Measurements from ENCODE around the gene CEP162. TPM values are rescaled to one million over a fixed set of nuclear protein-coding genes. Genes with fewer than 3 reads are reported as not detected.
"Not testable (repeated sequence)": the region's sequence is repeated elsewhere in the genome, so short reads cannot be mapped to it uniquely, and the experiment has no call there.

The CEP162 gene
- total and polyA plus RNA-seq, 2 of the 8 experiments (the other 6 are each of a cell fraction or from before 2014, with no cell fraction given): 1.3 to 10.6 TPM

GRCh38 chr6:84191802-84192201 is 35.6 kb downstream of the CEP162 start:
- Histone ChIP-seq H2BK120ac (replicated peaks; ENCODE audit: low read depth, low read length) (no peak overlapping the region), H2BK12ac (ENCODE audit: low read depth, low read length) (no peak overlapping the region), H4K91ac (replicated peaks; ENCODE audit: insufficient read length, low read length) (no peak overlapping the region), H3K9me3 (ENCODE audit: insufficient read depth in 2 of 2, low read depth in 1 of 2, low read length in 1 of 2) (no peaks in the 10 kb centered on the region), H3K56ac (replicated peaks; ENCODE audit: insufficient read length, low read depth, low read length) (no peak overlapping the region), H3K4me2 (ENCODE audit: insufficient read depth in 1 of 2, low read depth in 2 of 2, low read length in 2 of 2) (no peak overlapping the region), H3K18ac (ENCODE audit: extremely low read depth, low read length) (no peak overlapping the region), H3K4ac (replicated peaks; ENCODE audit: insufficient read length, low read depth, low read length) (no peak overlapping the region), H3K23me2 (ENCODE audit: low read depth, low read length) (no peaks in the 10 kb centered on the region), H3K4me1 (replicated peaks in 1 of 4; ENCODE audit: control insufficient read depth in 3 of 4, insufficient read depth in 4 of 4, low read length in 3 of 4) (no peaks in the 10 kb centered on the region), H3K9ac (replicated peaks in 1 of 4; ENCODE audit: extremely low read depth in 1 of 4, low read depth in 3 of 4, low read length in 3 of 4) (no peak overlapping the region), H3K4me3 (ENCODE audit: extremely low read depth in 1 of 4, insufficient read depth in 2 of 4, low read depth in 3 of 4, low read length in 4 of 4) (no peak overlapping the region), H4K20me1 (replicated peaks in 1 of 2; ENCODE audit: control insufficient read depth in 1 of 2, insufficient read depth in 2 of 2, low read length in 2 of 2) (peaks cover 0 to 2% of the 10 kb centered on the region in 2 experiments), H3K14ac (ENCODE audit: insufficient read length) (no peak overlapping the region), H2BK5ac (ENCODE audit: low read depth, low read length) (no peak overlapping the region), H2BK20ac (ENCODE audit: low read length) (no peak overlapping the region), H4K5ac (ENCODE audit: insufficient read length, low read depth, low read length) (no peak overlapping the region), H3K27me3 (replicated peaks in 1 of 4; ENCODE audit: control insufficient read depth in 3 of 4, extremely low read depth in 1 of 4, insufficient read depth in 3 of 4, low read length in 3 of 4) (no peaks in the 10 kb centered on the region), H4K8ac (ENCODE audit: extremely low read depth, insufficient read depth, low read length) (no peak overlapping the region), H2AK5ac (ENCODE audit: low read depth, low read length) (no peak overlapping the region), H2BK15ac (ENCODE audit: low read length) (no peak overlapping the region), H3K79me2 (ENCODE audit: control insufficient read depth in 1 of 2, insufficient read depth in 2 of 2, low read length in 2 of 2) (no peaks in the 10 kb centered on the region), H2AFZ (ENCODE audit: low read length) (no peak overlapping the region), H3K79me1 (ENCODE audit: low read depth, low read length) (no peaks in the 10 kb centered on the region), H3K27ac (ENCODE audit: low read depth, low read length) (no peak overlapping the region), H3K36me3 (ENCODE audit: control insufficient read depth in 2 of 4, insufficient read depth in 4 of 4, low read length in 3 of 4) (peaks cover 3 to 28% (median 15%) of the 10 kb centered on the region in 4 experiments; a peak in 6 of 8 replicates), H3K23ac (ENCODE audit: insufficient read length) (no peak overlapping the region)
- ChIA-PET CTCF (ENCODE audit: partially characterized antibody) (no interaction called here), POLR2A (ENCODE audit: partially characterized antibody) (no interaction called here)
- WGBS, 2 experiments (ENCODE audit: extremely low coverage in 1 of 2, insufficient coverage in 1 of 2, insufficient read length in 1 of 2, insufficient replicate concordance in 2 of 2, low coverage in 1 of 2, low lambda C conversion rate in 2 of 2, missing lambda C conversion rate in 1 of 2): 89% methylated on average over 2 of the region's 2 CpGs; no CpG with 5 or more reads in 1 of the 2 experiments
- no peak for TF ChIP-seq RAD21 (IDR thresholded peaks at IDR 0.05 in 1 of 2, conservative IDR thresholded peaks at IDR 0.05 in 1 of 2; ENCODE audit: low read depth in 2 of 2, low read length in 2 of 2)
- no peak for DNase-seq (ENCODE audit: low read depth in 1 of 2, low spot score in 2 of 2)
- FAIRE-seq: no peak

DNA sequence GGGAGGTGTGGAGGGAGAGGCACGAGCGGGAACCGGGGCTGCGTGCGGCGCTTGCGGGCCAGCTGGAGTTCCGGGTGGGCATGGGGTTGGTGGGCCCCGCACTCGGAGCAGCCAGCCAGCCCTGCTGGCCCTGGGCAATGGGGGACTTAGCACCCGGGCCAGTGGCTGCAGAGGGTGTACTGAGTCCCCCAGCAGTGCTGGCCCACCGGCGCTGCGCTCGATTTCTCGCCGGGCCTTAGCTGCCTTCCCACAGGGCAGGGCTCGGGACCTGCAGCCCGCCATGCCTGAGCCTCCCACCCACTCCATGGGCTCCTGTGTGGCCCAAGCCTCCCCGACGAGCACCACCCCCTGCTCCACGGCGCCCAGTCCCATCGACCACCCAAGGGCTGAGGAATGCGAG is 38.1 kb downstream of the CEP162 start:
- H3K4me2 ChIP-seq (ENCODE audit: insufficient read depth in 1 of 2, low read depth in 2 of 2, low read length in 2 of 2); H2AK5ac ChIP-seq (ENCODE audit: low read depth, low read length); H2BK120ac ChIP-seq (replicated peaks; ENCODE audit: low read depth, low read length); H3K4me3 ChIP-seq (ENCODE audit: extremely low read depth in 1 of 4, insufficient read depth in 2 of 4, low read depth in 3 of 4, low read length in 4 of 4); FAIRE-seq; H2BK15ac ChIP-seq (ENCODE audit: low read length); H4K20me1 ChIP-seq (replicated peaks in 1 of 2; ENCODE audit: control insufficient read depth in 1 of 2, insufficient read depth in 2 of 2, low read length in 2 of 2); H3K18ac ChIP-seq (ENCODE audit: extremely low read depth, low read length); H3K56ac ChIP-seq (replicated peaks; ENCODE audit: insufficient read length, low read depth, low read length); POLR2A ChIA-PET (ENCODE audit: partially characterized antibody); DNase-seq (ENCODE audit: low read depth in 1 of 2, low spot score in 2 of 2); H3K79me2 ChIP-seq (ENCODE audit: control insufficient read depth in 1 of 2, insufficient read depth in 2 of 2, low read length in 2 of 2); H3K23ac ChIP-seq (ENCODE audit: insufficient read length); CTCF ChIA-PET (ENCODE audit: partially characterized antibody); H2AFZ ChIP-seq (ENCODE audit: low read length); H3K14ac ChIP-seq (ENCODE audit: insufficient read length); H3K9me3 ChIP-seq (ENCODE audit: insufficient read depth in 2 of 2, low read depth in 1 of 2, low read length in 1 of 2); H3K27me3 ChIP-seq (replicated peaks in 1 of 4; ENCODE audit: control insufficient read depth in 3 of 4, extremely low read depth in 1 of 4, insufficient read depth in 3 of 4, low read length in 3 of 4); H2BK12ac ChIP-seq (ENCODE audit: low read depth, low read length); H4K8ac ChIP-seq (ENCODE audit: extremely low read depth, insufficient read depth, low read length); H3K27ac ChIP-seq (ENCODE audit: low read depth, low read length); H3K4ac ChIP-seq (replicated peaks; ENCODE audit: insufficient read length, low read depth, low read length); H3K23me2 ChIP-seq (ENCODE audit: low read depth, low read length); H3K4me1 ChIP-seq (replicated peaks in 1 of 4; ENCODE audit: control insufficient read depth in 3 of 4, insufficient read depth in 4 of 4, low read length in 3 of 4); H4K91ac ChIP-seq (replicated peaks; ENCODE audit: insufficient read length, low read length); H2BK20ac ChIP-seq (ENCODE audit: low read length); H3K9ac ChIP-seq (replicated peaks in 1 of 4; ENCODE audit: extremely low read depth in 1 of 4, low read depth in 3 of 4, low read length in 3 of 4); H2BK5ac ChIP-seq (ENCODE audit: low read depth, low read length); H4K5ac ChIP-seq (ENCODE audit: insufficient read length, low read depth, low read length); H3K79me1 ChIP-seq (ENCODE audit: low read depth, low read length): not testable (repeated sequence)
- 93% methylated on average over 8 of the region's 25 CpGs; no CpG with 5 or more reads in 1 of the 2 experiments for WGBS, 2 experiments (ENCODE audit: extremely low coverage in 1 of 2, insufficient coverage in 1 of 2, insufficient read length in 1 of 2, insufficient replicate concordance in 2 of 2, low coverage in 1 of 2, low lambda C conversion rate in 2 of 2, missing lambda C conversion rate in 1 of 2)
- peaks cover 3 to 25% (median 13%) of the 10 kb centered on the region in 4 experiments; a peak in 6 of 8 replicates for H3K36me3 ChIP-seq (ENCODE audit: control insufficient read depth in 2 of 4, insufficient read depth in 4 of 4, low read length in 3 of 4)

Data from H1 (cell line).